ENCODE measurements around the gene CEP41.

CEP41 gene

GRCh38 chr7:130346941-130347340 is 93.9 kb downstream of the CEP41 start:
- no peak for DNase-seq

- no peak for DNase-seq
Observed at GRCh38 chr7:130346177-130346905, 94.5 kb downstream of the CEP41 start.

GRCh38 chr7:130345725-130346124 is 95.1 kb downstream of the CEP41 start:
- DNase-seq, result no peak

- DNase-seq, result no peak
Observed at GRCh38 chr7:130345136-130345535, 95.7 kb downstream of the CEP41 start.

- DNase-seq, result no peak
Observed at GRCh38 chr7:130344271-130344866, 96.4 kb downstream of the CEP41 start, which contains the start of gene CPA5. TSS of gene CPA5 (plus strand) at chr7:130344816. CDS start at chr7:130346486, 1,670 bp downstream.
